Measurements from ENCODE around the gene ATG4C.
A peak's percentile ranks its signal among the peaks of the same experiment; 100 is the strongest.
"Not testable (repeated sequence)": the region's sequence is repeated elsewhere in the genome, so short reads cannot be mapped to it uniquely, and the experiment has no call there.

Gene ATG4C

GRCh38 chr1:62774006-62774405, 9.9 kb upstream of the ATG4C start:
- TF ChIP-seq CTCF (IDR thresholded peaks at IDR 0.05) = no peak
- no peak for DNase-seq (ENCODE audit: low spot score)
- Histone ChIP-seq H3K4me3 (no peak overlapping the region), H3K27ac (no peak overlapping the region)

GRCh38 chr1:62774971-62775595, 8.8 kb upstream of the ATG4C start:
- no peak overlapping the region for H3K4me3 ChIP-seq
- no peak for DNase-seq (ENCODE audit: low spot score)
- no peak overlapping the region for H3K27ac ChIP-seq
- TF ChIP-seq CTCF (IDR thresholded peaks at IDR 0.05) = no peak

- no peak overlapping the region for H3K27ac ChIP-seq
- TF ChIP-seq CTCF (IDR thresholded peaks at IDR 0.05) = no peak
- DNase-seq (ENCODE audit: low spot score) = no peak
- no peak overlapping the region for H3K4me3 ChIP-seq
Measured at GRCh38 chr1:62778208-62778607, 5.7 kb upstream of the ATG4C start.

- Histone ChIP-seq H3K4me3 (no peak overlapping the region), H3K27ac (no peak overlapping the region)
- no peak for DNase-seq (ENCODE audit: low spot score)
- no peak for TF ChIP-seq CTCF (IDR thresholded peaks at IDR 0.05)
Measured at GRCh38 chr1:62781841-62782543, 1.9 kb upstream of the ATG4C start.

- not testable (repeated sequence) for H3K4me3 ChIP-seq; H3K27ac ChIP-seq; DNase-seq (ENCODE audit: low spot score)
Measured at GRCh38 chr1:62782544-62783212, 1.3 kb upstream of the ATG4C start.

GRCh38 chr1:62784509-62785365, 805 bp downstream of the ATG4C start:
- no peak for TF ChIP-seq CTCF (IDR thresholded peaks at IDR 0.05)
- Histone ChIP-seq H3K4me3 (peak overlapping the region; percentile 79), H3K27ac (peak overlapping the region; percentile 78 to 94)
- no peak for DNase-seq (ENCODE audit: low spot score)

GRCh38 chr1:62790716-62791115, 6.8 kb downstream of the ATG4C start:
- TF ChIP-seq CTCF (IDR thresholded peaks at IDR 0.05) = no peak
- H3K4me3 ChIP-seq = no peak overlapping the region
- H3K27ac ChIP-seq = no peak overlapping the region
- DNase-seq (ENCODE audit: low spot score) = no peak
